HFF-Myc (cell line): ENCODE results near the gene GPR137C.

Experiments used
- DNase-seq: peaks from one replicate; pipeline ENCODE4 v3.0.0-alpha.2; 2011; ENCODE audit warnings: low read depth; ENCODE audit errors: extremely low read depth
- H3K4me3 ChIP-seq: replicated peaks from 2 replicates; pipeline ENCODE4 v1.5.1; 2011; ENCODE audit warnings: low read depth, mild to moderate bottlenecking, control low read depth, low read length
- TF ChIP-seq, protein P1 (sequence below): IDR thresholded peaks from 2 replicates; pipeline ENCODE4 v1.5.1; 2012; ENCODE audit warnings: mild to moderate bottlenecking, low read depth, low read length, control low read depth; ENCODE audit errors: missing control alignments

The GPR137C gene

GRCh38 chr14:52660325-52660724, 107.7 kb downstream of the GPR137C start:
- TF ChIP-seq, protein P1, sequence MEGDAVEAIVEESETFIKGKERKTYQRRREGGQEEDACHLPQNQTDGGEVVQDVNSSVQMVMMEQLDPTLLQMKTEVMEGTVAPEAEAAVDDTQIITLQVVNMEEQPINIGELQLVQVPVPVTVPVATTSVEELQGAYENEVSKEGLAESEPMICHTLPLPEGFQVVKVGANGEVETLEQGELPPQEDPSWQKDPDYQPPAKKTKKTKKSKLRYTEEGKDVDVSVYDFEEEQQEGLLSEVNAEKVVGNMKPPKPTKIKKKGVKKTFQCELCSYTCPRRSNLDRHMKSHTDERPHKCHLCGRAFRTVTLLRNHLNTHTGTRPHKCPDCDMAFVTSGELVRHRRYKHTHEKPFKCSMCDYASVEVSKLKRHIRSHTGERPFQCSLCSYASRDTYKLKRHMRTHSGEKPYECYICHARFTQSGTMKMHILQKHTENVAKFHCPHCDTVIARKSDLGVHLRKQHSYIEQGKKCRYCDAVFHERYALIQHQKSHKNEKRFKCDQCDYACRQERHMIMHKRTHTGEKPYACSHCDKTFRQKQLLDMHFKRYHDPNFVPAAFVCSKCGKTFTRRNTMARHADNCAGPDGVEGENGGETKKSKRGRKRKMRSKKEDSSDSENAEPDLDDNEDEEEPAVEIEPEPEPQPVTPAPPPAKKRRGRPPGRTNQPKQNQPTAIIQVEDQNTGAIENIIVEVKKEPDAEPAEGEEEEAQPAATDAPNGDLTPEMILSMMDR = no peak

GRCh38 chr14:52660832-52661231, 108.2 kb downstream of the GPR137C start:
- no peak overlapping the region for H3K4me3 ChIP-seq
- DNase-seq = no peak
- TF ChIP-seq, protein P1 = no peak

More at GRCh38 chr14:52660325-52660724, 107.7 kb downstream of the GPR137C start:
- no peak for DNase-seq
- no peak overlapping the region for H3K4me3 ChIP-seq

- TF ChIP-seq, protein P1 = no peak
- H3K4me3 ChIP-seq = no peak overlapping the region
- no peak for DNase-seq
These were observed 108.7 kb downstream of the GPR137C start for GRCh38 chr14:52661314-52661713.

DNA sequence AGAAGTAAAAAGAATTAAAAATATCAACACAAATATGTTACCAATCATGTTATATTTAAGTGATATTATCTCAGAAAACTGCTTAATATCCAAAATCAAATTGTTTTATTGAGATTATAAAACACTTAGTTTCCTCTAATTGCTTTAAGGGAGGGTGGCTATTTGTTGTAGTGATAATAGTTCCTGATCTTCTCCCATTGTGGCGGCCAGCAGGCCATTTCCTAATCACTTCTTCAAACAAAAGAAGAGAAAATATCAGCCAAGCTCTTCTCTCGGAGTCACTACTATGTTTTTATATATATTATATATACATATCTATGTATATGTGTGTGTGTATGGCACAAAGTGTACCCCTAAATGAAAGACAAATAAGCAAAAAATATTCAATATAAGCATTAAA, 111.2 kb downstream of the GPR137C start:
- DNase-seq = no peak
- TF ChIP-seq, protein P1 = no peak
- no peak overlapping the region for H3K4me3 ChIP-seq

DNA sequence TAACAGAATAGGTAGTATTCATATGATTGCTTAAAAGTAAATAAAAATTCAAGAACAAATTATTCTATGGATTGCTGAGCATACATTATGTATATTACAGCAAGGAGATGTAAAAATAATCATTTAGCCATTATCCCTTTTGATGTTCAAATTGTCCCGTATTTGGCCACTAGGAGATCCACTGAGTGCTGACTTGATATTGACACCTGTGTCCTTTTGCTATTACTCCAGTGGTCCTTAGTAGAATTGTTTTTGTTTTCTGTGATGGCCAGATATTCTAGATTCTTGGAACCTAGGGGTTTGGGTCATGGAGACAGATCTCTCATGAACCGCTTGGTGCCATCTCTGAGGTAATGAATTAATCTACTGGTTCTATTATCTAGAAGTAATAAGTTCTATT, 126.0 kb downstream of the GPR137C start:
- TF ChIP-seq, protein P1 = peak; percentile 10
- no peak for DNase-seq
- H3K4me3 ChIP-seq = no peak overlapping the region

GRCh38 chr14:52683985-52684520, 131.4 kb downstream of the GPR137C start:
- no peak for DNase-seq
- TF ChIP-seq, protein P1 = no peak
- H3K4me3 ChIP-seq = no peak overlapping the region

GRCh38 chr14:52686176-52686575, 133.5 kb downstream of the GPR137C start:
- H3K4me3 ChIP-seq = no peak overlapping the region
- no peak for DNase-seq
- TF ChIP-seq, protein P1 = no peak
